ENCODE results near the gene MYO9A. TPM values are rescaled to one million over a fixed set of nuclear protein-coding genes. Genes with fewer than 3 reads are reported as not detected.

MYO9A gene
- total RNA-seq, 1 experiment from 2014 or later: 23.0 TPM

DNA sequence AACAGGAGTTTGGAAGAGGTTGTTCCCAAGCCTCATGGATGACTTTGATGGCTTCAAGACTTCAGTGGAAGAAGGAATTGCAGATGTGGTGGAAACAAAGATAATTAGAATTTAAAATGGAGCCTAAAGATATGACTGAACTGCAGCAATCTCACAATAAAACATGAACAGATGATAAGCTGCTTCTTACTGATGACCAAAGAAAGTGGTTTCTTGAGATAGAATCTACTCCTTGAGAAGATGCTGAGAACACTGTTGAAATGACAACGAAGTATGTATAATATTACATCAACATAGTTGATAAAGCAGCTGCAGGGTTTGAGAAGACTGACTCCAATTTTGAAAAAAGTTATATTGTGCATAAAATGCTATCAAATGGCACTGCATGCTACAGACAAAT, 21.2 kb downstream of the MYO9A start:
- Histone ChIP-seq H3K79me2 (ENCODE audit: insufficient read depth, low read length) (0 out of 2 replicates have a peak, but pooled peaks cover 2% of the 10 kb centered on the region), H2AFZ (ENCODE audit: low read depth, low read length, poor library complexity, severe bottlenecking) (no peak overlapping the region), H4K20me1 (ENCODE audit: insufficient read depth) (peaks cover 2% of the 10 kb centered on the region; the same call in 1 of the 2 replicates), H3K9ac (ENCODE audit: low read length) (no peak overlapping the region), H3K4me1 (ENCODE audit: control insufficient read depth in 1 of 2, insufficient read depth in 2 of 2, low read length in 2 of 2) (no peaks in the 10 kb centered on the region), H3K9me2 (ENCODE audit: insufficient read depth) (no peaks in the 10 kb centered on the region), H3K27ac (ENCODE audit: low read depth, low read length) (no peak overlapping the region), H3K4me3 (replicated peaks in 1 of 2; ENCODE audit: low read depth in 1 of 2, low read length in 2 of 2) (no peak overlapping the region), H3K27me3 (ENCODE audit: insufficient read depth, low read length) (no peaks in the 10 kb centered on the region), H3K4me2 (ENCODE audit: low read length) (no peak overlapping the region), H3K9me3 (ENCODE audit: control insufficient read depth in 1 of 2, insufficient read depth in 1 of 2, low read depth in 1 of 2, low read length in 2 of 2) (no peaks in the 10 kb centered on the region), H3K36me3 (ENCODE audit: control insufficient read depth in 1 of 2, insufficient read depth in 2 of 2, low read length in 2 of 2) (no peaks in the 10 kb centered on the region)
- ChIA-PET POLR2A (no interaction called here), RAD21 (ENCODE audit: low non-redundant PET in 1 of 2, low total read pairs in 2 of 2, uncharacterized antibody in 2 of 2, unreplicated experiment in 2 of 2) (no interaction called here), CTCF (no interaction called here)
- intact Hi-C loops (cut with micrococcal nuclease): no loop called here
- ATAC-seq: no peak
- BruUV-seq (replicated peaks): no TSS peak
- DNase-seq (ENCODE audit: low read depth, low spot score): no peak
- no peak for TF ChIP-seq EGR1 (IDR thresholded peaks at IDR 0.05; ENCODE audit: low read depth)

DNA sequence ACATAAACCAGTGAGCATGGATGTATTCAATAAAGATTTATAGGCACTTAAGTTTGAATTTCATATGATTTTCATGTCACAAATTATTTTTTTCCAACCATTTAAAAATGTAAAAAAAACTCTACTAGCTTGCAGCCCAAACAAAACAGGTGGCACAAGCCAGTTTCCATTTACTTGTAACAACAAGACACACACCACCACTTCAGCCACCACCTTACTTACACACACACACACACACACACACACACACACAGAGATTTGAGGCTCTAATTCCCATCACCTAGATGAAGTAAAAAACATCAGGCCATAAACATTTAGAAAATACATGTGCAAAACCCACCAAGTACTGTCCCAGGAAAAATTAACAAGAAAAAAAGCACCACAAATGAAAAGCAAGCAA, 25.3 kb downstream of the MYO9A start:
- Histone ChIP-seq H3K9me2 (ENCODE audit: insufficient read depth) (no peaks in the 10 kb centered on the region), H3K4me1 (ENCODE audit: control insufficient read depth in 1 of 2, insufficient read depth in 2 of 2, low read length in 2 of 2) (no peaks in the 10 kb centered on the region), H3K4me2 (ENCODE audit: low read length) (no peak overlapping the region), H2AFZ (ENCODE audit: low read depth, low read length, poor library complexity, severe bottlenecking) (no peak overlapping the region), H3K27ac (ENCODE audit: low read depth, low read length) (no peak overlapping the region), H3K9me3 (ENCODE audit: control insufficient read depth in 1 of 2, insufficient read depth in 1 of 2, low read depth in 1 of 2, low read length in 2 of 2) (no peaks in the 10 kb centered on the region), H3K79me2 (ENCODE audit: insufficient read depth, low read length) (0 out of 2 replicates have a peak, but pooled peaks cover 2% of the 10 kb centered on the region), H3K36me3 (ENCODE audit: control insufficient read depth in 1 of 2, insufficient read depth in 2 of 2, low read length in 2 of 2) (no peaks in the 10 kb centered on the region), H4K20me1 (ENCODE audit: insufficient read depth) (0 out of 2 replicates have a peak, but pooled peaks cover 6% of the 10 kb centered on the region), H3K27me3 (ENCODE audit: insufficient read depth, low read length) (no peaks in the 10 kb centered on the region), H3K9ac (ENCODE audit: low read length) (no peak overlapping the region), H3K4me3 (replicated peaks in 1 of 2; ENCODE audit: low read depth in 1 of 2, low read length in 2 of 2) (no peak overlapping the region)
- RAD21 ChIA-PET (ENCODE audit: low non-redundant PET in 1 of 2, low total read pairs in 2 of 2, uncharacterized antibody in 2 of 2, unreplicated experiment in 2 of 2): no interaction called here
- CTCF ChIA-PET: no interaction called here
- DNase-seq (ENCODE audit: low read depth, low spot score): no peak
- TF ChIP-seq MAX (IDR thresholded peaks at IDR 0.05) (no peak), TCF7L2 (IDR thresholded peaks at IDR 0.05; ENCODE audit: borderline replicate concordance, extremely low read depth, insufficient read depth, insufficient read length) (no peak), CEBPB (IDR thresholded peaks at IDR 0.05; ENCODE audit: low read depth) (no peak), FOSL1 (IDR thresholded peaks at IDR 0.05; ENCODE audit: low read depth) (no peak), SIN3A (IDR thresholded peaks at IDR 0.05; ENCODE audit: low read depth) (no peak), EGR1 (IDR thresholded peaks at IDR 0.05; ENCODE audit: low read depth) (no peak), RAD21 (IDR thresholded peaks at IDR 0.05; ENCODE audit: low read depth) (no peak)
- BruUV-seq (replicated peaks): no TSS peak
- intact Hi-C loops (cut with micrococcal nuclease): no loop called here
- POLR2A ChIA-PET: no interaction called here
- no peak for ATAC-seq
